HL-60 (cell line): ENCODE measurements around the gene CGB7.

ENCODE experiments used
- DNase-seq, 2 experiments: peaks; one replicate each; pipeline ENCODE4 v3.0.0-alpha.2; 2010 to 2020; ENCODE audit warnings: low read depth in 1 of 2, low spot score in 1 of 2
- H3K27ac ChIP-seq: fragments of 250-450 bp; sonication (Bioruptor Pico); replicated peaks from 2 replicates; pipeline ENCODE4 v1.5.1; 2020; ENCODE audit warnings: mild to moderate bottlenecking, moderate library complexity
- H3K27me3 ChIP-seq: fragments of 250-450 bp; sonication (Bioruptor Pico); 2 replicates; pipeline ENCODE4 v1.5.1; 2021; ENCODE audit warnings: mild to moderate bottlenecking, moderate library complexity; ENCODE audit not compliant: insufficient read depth, poor library complexity, severe bottlenecking
- H3K4me3 ChIP-seq: replicated peaks from 2 replicates; pipeline ENCODE4 v1.5.1; 2011; ENCODE audit warnings: mild to moderate bottlenecking, control low read depth, low read length; ENCODE audit not compliant: insufficient read depth
- GABPA ChIP-seq: IDR thresholded peaks from 2 replicates; pipeline ENCODE4 v1.6.1; 2012; ENCODE audit warnings: low read depth
- POLR2AphosphoS5 ChIP-seq: IDR thresholded peaks from 2 replicates; pipeline ENCODE4 v1.6.1; 2012; ENCODE audit warnings: low read depth
- SPI1 ChIP-seq: IDR thresholded peaks from 2 replicates; pipeline ENCODE4 v1.6.1; 2012; ENCODE audit warnings: low read depth, mild to moderate bottlenecking, borderline replicate concordance
- TF ChIP-seq, protein P1 (sequence below): IDR thresholded peaks from one replicate; pipeline ENCODE4 v1.5.1; 2011; ENCODE audit warnings: low read length, control low read depth, inconsistent platforms; ENCODE audit not compliant: insufficient read depth
- TF ChIP-seq, protein P2 (sequence below): IDR thresholded peaks from 2 replicates; pipeline ENCODE4 v1.6.1; 2012; ENCODE audit warnings: low read depth; ENCODE audit not compliant: insufficient replicate concordance

Gene CGB7

DNA sequence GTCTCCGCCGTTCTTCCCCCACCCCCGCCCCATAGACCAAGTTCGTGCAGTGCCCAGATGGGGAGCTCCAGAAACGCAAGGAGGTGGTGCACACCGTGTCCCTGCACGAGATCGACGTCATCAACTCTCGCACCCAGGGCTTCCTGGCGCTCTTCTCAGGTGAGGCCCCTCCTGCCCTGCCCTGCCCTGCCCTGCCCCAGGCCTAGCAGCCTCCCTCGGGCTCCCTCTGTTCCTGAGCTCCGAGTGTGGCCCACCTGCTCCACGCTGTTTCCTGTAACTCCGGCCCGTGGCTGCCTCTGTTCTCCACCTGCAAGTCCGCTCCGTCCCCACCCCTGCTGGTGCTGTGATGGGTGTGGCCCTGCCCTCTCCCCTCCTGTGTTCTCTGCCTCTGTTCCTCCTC lies 47.1 kb downstream of the CGB7 start:
- H3K4me3 ChIP-seq: no peak overlapping the region
- TF ChIP-seq SPI1 (no peak), POLR2AphosphoS5 (no peak), GABPA (no peak)
- TF ChIP-seq, protein P1, sequence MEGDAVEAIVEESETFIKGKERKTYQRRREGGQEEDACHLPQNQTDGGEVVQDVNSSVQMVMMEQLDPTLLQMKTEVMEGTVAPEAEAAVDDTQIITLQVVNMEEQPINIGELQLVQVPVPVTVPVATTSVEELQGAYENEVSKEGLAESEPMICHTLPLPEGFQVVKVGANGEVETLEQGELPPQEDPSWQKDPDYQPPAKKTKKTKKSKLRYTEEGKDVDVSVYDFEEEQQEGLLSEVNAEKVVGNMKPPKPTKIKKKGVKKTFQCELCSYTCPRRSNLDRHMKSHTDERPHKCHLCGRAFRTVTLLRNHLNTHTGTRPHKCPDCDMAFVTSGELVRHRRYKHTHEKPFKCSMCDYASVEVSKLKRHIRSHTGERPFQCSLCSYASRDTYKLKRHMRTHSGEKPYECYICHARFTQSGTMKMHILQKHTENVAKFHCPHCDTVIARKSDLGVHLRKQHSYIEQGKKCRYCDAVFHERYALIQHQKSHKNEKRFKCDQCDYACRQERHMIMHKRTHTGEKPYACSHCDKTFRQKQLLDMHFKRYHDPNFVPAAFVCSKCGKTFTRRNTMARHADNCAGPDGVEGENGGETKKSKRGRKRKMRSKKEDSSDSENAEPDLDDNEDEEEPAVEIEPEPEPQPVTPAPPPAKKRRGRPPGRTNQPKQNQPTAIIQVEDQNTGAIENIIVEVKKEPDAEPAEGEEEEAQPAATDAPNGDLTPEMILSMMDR: no peak
- TF ChIP-seq, protein P2, sequence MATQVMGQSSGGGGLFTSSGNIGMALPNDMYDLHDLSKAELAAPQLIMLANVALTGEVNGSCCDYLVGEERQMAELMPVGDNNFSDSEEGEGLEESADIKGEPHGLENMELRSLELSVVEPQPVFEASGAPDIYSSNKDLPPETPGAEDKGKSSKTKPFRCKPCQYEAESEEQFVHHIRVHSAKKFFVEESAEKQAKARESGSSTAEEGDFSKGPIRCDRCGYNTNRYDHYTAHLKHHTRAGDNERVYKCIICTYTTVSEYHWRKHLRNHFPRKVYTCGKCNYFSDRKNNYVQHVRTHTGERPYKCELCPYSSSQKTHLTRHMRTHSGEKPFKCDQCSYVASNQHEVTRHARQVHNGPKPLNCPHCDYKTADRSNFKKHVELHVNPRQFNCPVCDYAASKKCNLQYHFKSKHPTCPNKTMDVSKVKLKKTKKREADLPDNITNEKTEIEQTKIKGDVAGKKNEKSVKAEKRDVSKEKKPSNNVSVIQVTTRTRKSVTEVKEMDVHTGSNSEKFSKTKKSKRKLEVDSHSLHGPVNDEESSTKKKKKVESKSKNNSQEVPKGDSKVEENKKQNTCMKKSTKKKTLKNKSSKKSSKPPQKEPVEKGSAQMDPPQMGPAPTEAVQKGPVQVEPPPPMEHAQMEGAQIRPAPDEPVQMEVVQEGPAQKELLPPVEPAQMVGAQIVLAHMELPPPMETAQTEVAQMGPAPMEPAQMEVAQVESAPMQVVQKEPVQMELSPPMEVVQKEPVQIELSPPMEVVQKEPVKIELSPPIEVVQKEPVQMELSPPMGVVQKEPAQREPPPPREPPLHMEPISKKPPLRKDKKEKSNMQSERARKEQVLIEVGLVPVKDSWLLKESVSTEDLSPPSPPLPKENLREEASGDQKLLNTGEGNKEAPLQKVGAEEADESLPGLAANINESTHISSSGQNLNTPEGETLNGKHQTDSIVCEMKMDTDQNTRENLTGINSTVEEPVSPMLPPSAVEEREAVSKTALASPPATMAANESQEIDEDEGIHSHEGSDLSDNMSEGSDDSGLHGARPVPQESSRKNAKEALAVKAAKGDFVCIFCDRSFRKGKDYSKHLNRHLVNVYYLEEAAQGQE: no peak
- no peak overlapping the region for H3K27ac ChIP-seq

DNA sequence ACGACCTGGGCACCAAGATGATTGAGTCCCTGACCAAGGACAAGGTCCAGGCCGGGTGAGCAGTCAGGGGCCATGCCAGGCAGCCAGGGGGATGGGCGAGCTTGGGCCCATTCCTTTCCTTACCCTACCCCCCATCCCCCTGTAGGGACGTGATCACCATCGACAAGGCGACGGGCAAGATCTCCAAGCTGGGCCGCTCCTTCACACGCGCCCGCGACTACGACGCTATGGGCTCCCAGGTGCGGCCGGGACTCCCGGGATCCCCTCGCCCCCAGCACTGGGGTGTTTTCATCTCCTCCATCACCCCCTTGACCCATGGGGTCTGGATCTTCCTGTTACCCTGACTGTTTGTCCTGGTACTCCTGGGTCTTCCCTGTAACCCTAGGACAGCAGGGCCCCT lies 47.7 kb downstream of the CGB7 start:
- TF ChIP-seq, protein P1: no peak
- TF ChIP-seq GABPA (no peak), POLR2AphosphoS5 (no peak)
- TF ChIP-seq, protein P2: no peak
- DNase-seq: no peak
- H3K27me3 ChIP-seq: no peaks in the 10 kb centered on the region

More for the DNA sequence above, 47.1 kb downstream of the CGB7 start:
- no peaks in the 10 kb centered on the region for H3K27me3 ChIP-seq
- no peak for DNase-seq

DNA sequence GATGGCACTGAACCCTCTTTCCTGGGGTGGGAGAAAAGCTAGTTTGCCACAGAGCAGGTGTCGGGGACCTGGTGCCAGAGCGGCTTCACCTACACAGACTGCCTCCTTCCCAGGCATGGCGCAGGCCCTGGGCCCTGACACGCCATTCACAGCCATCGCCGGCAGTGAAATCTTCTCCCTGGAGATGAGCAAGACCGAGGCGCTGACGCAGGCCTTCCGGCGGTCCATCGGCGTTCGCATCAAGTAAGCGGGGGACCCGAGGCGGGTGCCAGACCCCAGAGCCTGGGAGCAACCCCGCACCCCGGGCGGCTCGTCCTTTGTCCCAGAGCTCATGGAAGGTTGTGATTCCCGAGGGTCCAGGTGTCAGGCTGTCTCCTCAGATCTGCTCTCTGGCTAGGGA lies 50.6 kb downstream of the CGB7 start:
- no peak for DNase-seq
- no peak overlapping the region for H3K27ac ChIP-seq
- no peak overlapping the region for H3K4me3 ChIP-seq
- TF ChIP-seq, protein P1: no peak
- TF ChIP-seq POLR2AphosphoS5: no peak
- TF ChIP-seq SPI1: no peak
- TF ChIP-seq GABPA: no peak
- TF ChIP-seq, protein P2: no peak
- no peaks in the 10 kb centered on the region for H3K27me3 ChIP-seq

More for the DNA sequence above, 47.7 kb downstream of the CGB7 start:
- H3K27ac ChIP-seq: no peak overlapping the region
- no peak overlapping the region for H3K4me3 ChIP-seq
